Gastroesophageal sphincter (tissue), 3 donors: ENCODE data around the gene LRRTM1.
A peak's percentile ranks its signal among the peaks of the same experiment; 100 is the strongest.

Experiments used
- CTCF ChIP-seq, 4 experiments: fragments of 200-600 bp in 2 of 4; fragments of 450-650 bp in 2 of 4; sonication (generic) in 1 of 4; IDR thresholded peaks; one replicate each; pipeline ENCODE4 v1.5.1; 2017 to 2019; ENCODE audit warnings: antibody characterized with exemption in 4 of 4, mild to moderate bottlenecking in 2 of 4, moderate library complexity in 2 of 4
- EP300 ChIP-seq: sonication (generic); formaldehyde crosslinking; IDR thresholded peaks from one replicate; pipeline ENCODE4 v1.6.1; 2017; ENCODE audit warnings: antibody characterized with exemption, mild to moderate bottlenecking
- POLR2A ChIP-seq, 2 donors: fragments of 450-650 bp; IDR thresholded peaks; one replicate each; pipeline ENCODE4 v1.6.1; 2017; ENCODE audit warnings: antibody characterized with exemption in 2 of 2, mild to moderate bottlenecking in 2 of 2, moderate library complexity in 1 of 2

GRCh38 chr2:80326214-80326613 lies 21.7 kb upstream of the LRRTM1 start:
- TF ChIP-seq CTCF (IDR thresholded peaks at IDR 0.05) (peak; percentile 14 to 45 (median 20)), POLR2A (IDR thresholded peaks at IDR 0.05) (no peak), EP300 (no peak)
